Prostate gland (tissue), 2 donors: ENCODE data around the gene CXCL5. TPM values are rescaled to one million over a fixed set of nuclear protein-coding genes. Genes with fewer than 3 reads are reported as not detected.
"Not testable (repeated sequence)": the region's sequence is repeated elsewhere in the genome, so short reads cannot be mapped to it uniquely, and the experiment has no call there.

Source experiments
- DNase-seq: peaks from one replicate; pipeline ENCODE4 v3.0.0-alpha.2; 2019; ENCODE audit warnings: low spot score
- H3K27ac ChIP-seq, 2 donors: fragments of 200-600 bp; sonication (generic); 2 replicates each; pipeline ENCODE4 v1.5.1; 2017 to 2019
- H3K27me3 ChIP-seq: fragments of 200-600 bp; sonication (generic); replicated peaks from 2 replicates; pipeline ENCODE4 v1.5.1; 2019; ENCODE audit not compliant: insufficient read depth
- H3K36me3 ChIP-seq, 2 donors: fragments of 200-600 bp; sonication (generic); 1 replicate in 1 of 2; 2 replicates in 1 of 2; pipeline versions ENCODE4 v1.5.1 to v1.8.1; 2017 to 2019
- H3K4me1 ChIP-seq: fragments of 200-600 bp; sonication (generic); replicated peaks from 2 replicates; pipeline ENCODE4 v1.5.1; 2019
- H3K4me3 ChIP-seq, 2 donors: fragments of 200-600 bp; sonication (generic); 2 replicates each; pipeline ENCODE4 v1.5.1; 2017 to 2019
- H3K9me3 ChIP-seq: fragments of 200-600 bp; sonication (generic); 2 replicates; pipeline ENCODE4 v1.5.1; 2017
- POLR2A ChIP-seq: fragments of 450-650 bp; IDR thresholded peaks from one replicate; pipeline ENCODE4 v1.6.1; 2016; ENCODE audit warnings: antibody characterized with exemption, mild to moderate bottlenecking
- POLR2AphosphoS5 ChIP-seq: sonication (generic); formaldehyde crosslinking; IDR thresholded peaks from one replicate; pipeline ENCODE4 v1.6.1; 2017; ENCODE audit warnings: antibody characterized with exemption
- WGBS: methylation state at CpG from one replicate; pipeline ENCODE4 v1.1.5; 2018; 5-methylcytosine and 5-hydroxymethylcytosine counted together
- intact Hi-C: fragments of 100-400 bp; cut with DNase I; formaldehyde crosslinking; loops from one replicate; pipeline ENCODE4 v1.14.2; 2022
- total RNA-seq, 2 donors: library from RNA; depleted of rRNA; stranded (reverse); fragments of >200 nt; gene quantifications; one replicate each; pipeline ENCODE4 v1.1.0, GENCODE V29; 2016
- TF ChIP-seq, protein P1 (sequence below), 4 experiments: fragments of 200-600 bp in 2 of 4; fragments of 450-650 bp in 2 of 4; sonication (generic) in 2 of 4; IDR thresholded peaks; 1 replicate in 3 of 4; 2 replicates in 1 of 4; pipeline ENCODE4 v1.5.1; 2016 to 2019; ENCODE audit warnings: antibody characterized with exemption in 4 of 4, mild to moderate bottlenecking in 2 of 4, moderate library complexity in 2 of 4

Gene CXCL5
- total RNA-seq, 2 donors from 2014 or later = 0.14 to 0.57 TPM

DNA sequence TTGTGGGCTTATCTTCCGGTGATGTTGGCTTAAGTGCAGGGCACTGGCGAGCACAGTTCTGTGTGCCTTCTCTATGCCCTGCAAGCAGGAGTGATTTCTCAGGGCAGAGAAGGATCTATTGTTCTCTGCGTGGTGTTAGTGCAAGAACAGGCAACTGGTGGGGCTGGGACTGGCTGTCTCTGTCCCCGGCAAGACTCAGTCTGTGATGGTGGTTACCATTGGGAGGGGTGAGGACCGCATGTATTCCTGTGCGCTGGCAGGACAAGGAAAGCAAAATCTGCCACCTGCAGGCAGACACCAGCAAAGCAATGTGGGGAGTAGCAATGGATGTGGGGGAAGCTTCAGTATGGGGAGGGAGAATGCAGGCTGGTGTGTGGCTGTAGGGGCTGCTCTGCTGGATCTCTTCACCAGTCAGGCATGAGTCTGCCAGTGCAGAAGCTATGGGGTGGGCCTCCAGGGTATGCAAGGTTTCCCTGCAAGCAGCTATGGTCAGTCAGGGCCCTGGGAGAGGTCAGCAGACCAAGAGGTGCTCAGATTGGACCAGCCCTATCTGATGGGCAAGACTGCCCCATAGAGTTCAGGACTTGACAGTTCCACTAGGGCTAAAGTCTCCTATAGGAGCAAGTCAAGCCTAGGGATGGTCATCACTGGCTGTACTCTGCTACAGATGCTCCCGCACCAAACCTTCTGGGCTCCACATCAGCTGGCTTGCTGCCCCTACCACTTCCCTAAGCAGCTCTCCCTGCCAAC, 33.4 kb downstream of the CXCL5 start:
- peak; percentile 17 for DNase-seq
- Histone ChIP-seq H3K36me3 (no peaks in the 10 kb centered on the region), H3K27ac (no peak overlapping the region), H3K27me3 (peaks cover 3% of the 10 kb centered on the region), H3K4me1 (no peaks in the 10 kb centered on the region), H3K9me3 (no peaks in the 10 kb centered on the region), H3K4me3 (no peak overlapping the region)
- intact Hi-C loops = no loop called here
- no peak for TF ChIP-seq POLR2AphosphoS5
- TF ChIP-seq, protein P1, sequence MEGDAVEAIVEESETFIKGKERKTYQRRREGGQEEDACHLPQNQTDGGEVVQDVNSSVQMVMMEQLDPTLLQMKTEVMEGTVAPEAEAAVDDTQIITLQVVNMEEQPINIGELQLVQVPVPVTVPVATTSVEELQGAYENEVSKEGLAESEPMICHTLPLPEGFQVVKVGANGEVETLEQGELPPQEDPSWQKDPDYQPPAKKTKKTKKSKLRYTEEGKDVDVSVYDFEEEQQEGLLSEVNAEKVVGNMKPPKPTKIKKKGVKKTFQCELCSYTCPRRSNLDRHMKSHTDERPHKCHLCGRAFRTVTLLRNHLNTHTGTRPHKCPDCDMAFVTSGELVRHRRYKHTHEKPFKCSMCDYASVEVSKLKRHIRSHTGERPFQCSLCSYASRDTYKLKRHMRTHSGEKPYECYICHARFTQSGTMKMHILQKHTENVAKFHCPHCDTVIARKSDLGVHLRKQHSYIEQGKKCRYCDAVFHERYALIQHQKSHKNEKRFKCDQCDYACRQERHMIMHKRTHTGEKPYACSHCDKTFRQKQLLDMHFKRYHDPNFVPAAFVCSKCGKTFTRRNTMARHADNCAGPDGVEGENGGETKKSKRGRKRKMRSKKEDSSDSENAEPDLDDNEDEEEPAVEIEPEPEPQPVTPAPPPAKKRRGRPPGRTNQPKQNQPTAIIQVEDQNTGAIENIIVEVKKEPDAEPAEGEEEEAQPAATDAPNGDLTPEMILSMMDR (IDR thresholded peaks at IDR 0.05) = peak in 3 of 4 experiments; percentile 24 to 40 (median 36)
- no peak for TF ChIP-seq POLR2A
- 48% methylated on average over 7 of the region's 7 CpGs for WGBS

DNA sequence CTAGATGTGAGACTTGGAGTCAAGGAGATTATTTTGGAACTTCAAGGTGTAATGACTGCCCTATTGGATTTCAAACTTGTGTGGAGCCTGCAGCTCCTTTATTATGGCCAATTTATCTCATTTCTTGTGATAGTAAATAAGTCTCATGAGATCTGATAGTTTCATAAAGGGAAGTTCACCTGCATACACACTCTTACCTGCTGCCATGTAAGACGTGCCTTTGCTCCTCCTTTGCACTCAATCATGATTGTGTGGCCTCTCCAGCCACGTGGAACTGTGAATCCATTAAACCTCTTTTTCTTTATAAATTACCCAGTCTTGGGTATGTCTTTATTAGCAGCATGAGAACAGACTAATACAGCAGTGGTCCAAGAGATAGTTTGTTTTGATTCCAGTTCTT, 35.8 kb downstream of the CXCL5 start:
- Histone ChIP-seq H3K4me3 (no peak overlapping the region), H3K27me3 (peaks cover 3% of the 10 kb centered on the region), H3K27ac (no peak overlapping the region), H3K9me3 (no peaks in the 10 kb centered on the region), H3K4me1 (no peaks in the 10 kb centered on the region), H3K36me3 (no peaks in the 10 kb centered on the region)
- no peak for DNase-seq
- intact Hi-C loops = no loop called here
- WGBS = 84% methylated on average over 2 of the region's 2 CpGs
- TF ChIP-seq POLR2AphosphoS5 (no peak), POLR2A (no peak)
- TF ChIP-seq, protein P1 (IDR thresholded peaks at IDR 0.05) = no peak

DNA sequence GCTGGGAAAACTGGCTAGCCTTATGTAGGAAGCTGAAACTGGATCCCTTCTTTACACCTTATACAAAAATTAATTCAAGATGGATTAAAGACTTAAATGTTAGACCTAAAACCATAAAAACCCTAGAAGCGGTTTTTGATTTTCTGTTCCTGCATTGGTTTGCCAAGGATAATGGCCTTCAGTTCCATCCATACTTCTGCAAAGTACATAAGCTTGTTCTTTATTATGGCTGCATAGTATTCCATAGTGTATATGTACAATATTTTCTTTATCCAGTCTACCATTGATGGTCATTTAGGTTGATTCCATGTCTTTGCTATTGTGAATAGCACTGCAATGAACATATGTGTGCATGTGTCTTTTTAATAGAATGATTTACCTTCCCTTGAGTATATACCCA, 39.4 kb downstream of the CXCL5 start:
- H3K9me3 ChIP-seq, DNase-seq, H3K36me3 ChIP-seq, intact Hi-C loops, H3K27ac ChIP-seq, H3K4me3 ChIP-seq, H3K27me3 ChIP-seq, H3K4me1 ChIP-seq: not testable (repeated sequence)
- 100% methylated on average over 1 of the region's 1 CpG for WGBS

DNA sequence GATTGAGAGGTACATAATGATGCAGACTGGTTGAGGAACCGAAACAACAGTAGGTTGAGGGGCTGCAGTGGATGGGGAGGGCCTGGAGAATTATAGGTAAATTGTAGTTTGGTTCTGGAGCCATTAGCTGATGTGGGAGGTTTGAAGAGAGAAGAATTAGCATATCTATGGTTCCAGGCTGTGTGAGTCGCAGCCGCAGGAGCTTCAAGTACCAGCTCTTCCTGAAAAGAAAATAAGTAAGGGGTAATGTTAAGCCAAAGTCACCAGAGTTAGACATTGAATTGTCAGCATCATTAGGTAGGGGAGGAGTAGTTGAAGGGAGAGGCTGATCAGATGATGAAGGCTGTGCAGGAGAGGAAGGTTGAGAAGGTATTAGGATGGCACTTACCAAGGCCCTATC, 46.1 kb downstream of the CXCL5 start:
- no peak for DNase-seq
- TF ChIP-seq, protein P1 (IDR thresholded peaks at IDR 0.05) = no peak
- TF ChIP-seq POLR2AphosphoS5 = no peak
- TF ChIP-seq POLR2A = no peak
- Histone ChIP-seq H3K9me3 (no peaks in the 10 kb centered on the region), H3K36me3 (no peaks in the 10 kb centered on the region), H3K4me1 (no peaks in the 10 kb centered on the region), H3K27me3 (no peaks in the 10 kb centered on the region), H3K27ac (no peak overlapping the region), H3K4me3 (no peak overlapping the region)
- intact Hi-C loops = no loop called here
- WGBS = 91% methylated on average over 3 of the region's 3 CpGs

DNA sequence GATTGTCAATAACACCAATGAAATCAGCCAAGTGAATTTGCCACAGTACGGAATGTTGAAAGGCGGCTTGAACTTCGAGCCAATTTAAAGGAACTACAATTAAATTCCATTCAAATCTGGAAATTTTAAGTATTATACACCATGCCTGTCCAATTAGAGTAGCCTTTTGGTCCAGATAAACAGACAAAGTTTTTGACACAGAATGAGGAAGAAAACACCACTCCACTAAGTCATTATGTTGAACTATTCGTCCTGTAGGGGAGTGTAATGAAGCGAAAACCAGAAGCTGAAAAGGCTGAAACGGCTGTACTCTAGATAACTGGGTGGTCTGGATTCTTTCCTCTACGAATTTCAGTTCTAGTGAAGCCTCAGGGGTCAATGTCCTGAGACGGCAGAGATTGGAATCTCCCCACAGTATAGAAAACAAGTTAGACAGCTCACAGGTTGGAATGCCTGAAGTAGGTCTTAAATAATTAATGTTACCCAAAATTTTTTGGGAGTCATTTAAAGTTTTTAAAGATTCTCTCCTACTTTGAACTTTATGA, 48.0 kb downstream of the CXCL5 start:
- WGBS = 62% methylated on average over 8 of the region's 8 CpGs
- H3K27ac ChIP-seq, H3K36me3 ChIP-seq, H3K9me3 ChIP-seq, DNase-seq, H3K4me1 ChIP-seq, H3K27me3 ChIP-seq, H3K4me3 ChIP-seq, intact Hi-C loops: not testable (repeated sequence)
